K562 (cell line): ENCODE results near the gene ZNF566. TPM values are rescaled to one million over a fixed set of nuclear protein-coding genes. Genes with fewer than 3 reads are reported as not detected.
A peak's percentile ranks its signal among the peaks of the same experiment; 100 is the strongest.

ENCODE experiments used
- CEBPB ChIP-seq: fragments of 450-650 bp; IDR thresholded peaks from 2 replicates; pipeline ENCODE4 v1.6.1; 2016; ENCODE audit warnings: missing genetic modification characterization, missing compliant biosample characterization
- CREB3L1 ChIP-seq: fragments of 450-650 bp; IDR thresholded peaks from 2 replicates; pipeline ENCODE4 v1.6.1; 2014; ENCODE audit warnings: low read depth, mild to moderate bottlenecking, moderate library complexity, borderline replicate concordance
- ILK ChIP-seq: fragments of 450-650 bp; IDR thresholded peaks from 2 replicates; pipeline ENCODE4 v1.6.1; 2016; ENCODE audit warnings: missing genetic modification characterization, low read depth, mild to moderate bottlenecking, missing compliant biosample characterization, moderate library complexity, borderline replicate concordance
- MCM7 ChIP-seq, 2 experiments: fragments of 450-650 bp; IDR thresholded peaks; 2 replicates each; pipeline ENCODE4 v1.6.1; 2016 to 2018
- MED1 ChIP-seq: sonication (generic); formaldehyde crosslinking; IDR thresholded peaks from 2 replicates; pipeline ENCODE4 v1.8.1; 2023; ENCODE audit warnings: missing genetic modification reagents, borderline replicate concordance
- MTA1 ChIP-seq: fragments of 450-650 bp; IDR thresholded peaks from 2 replicates; pipeline ENCODE4 v1.6.1; 2017; ENCODE audit warnings: borderline replicate concordance
- NUFIP1 ChIP-seq: fragments of 450-650 bp; IDR thresholded peaks from 2 replicates; pipeline ENCODE4 v1.6.1; 2018; ENCODE audit not compliant: partially characterized antibody
- PCBP2 ChIP-seq: fragments of 200-400 bp; formaldehyde crosslinking; IDR thresholded peaks from 2 replicates; pipeline ENCODE4 v1.6.1; 2018; ENCODE audit warnings: low read length, low read depth, mild to moderate bottlenecking, moderate library complexity; ENCODE audit not compliant: poor library complexity, severe bottlenecking
- SMAD3 ChIP-seq: fragments of 450-650 bp; formaldehyde crosslinking; conservative IDR thresholded peaks from 2 replicates; pipeline ENCODE4 v1.4.0; 2020; ENCODE audit warnings: mild to moderate bottlenecking
- ZNF121 ChIP-seq: sonication (generic); formaldehyde crosslinking; conservative IDR thresholded peaks from 2 replicates; pipeline ENCODE4 v1.8.0; 2022; ENCODE audit warnings: missing genetic modification reagents
- ZNF175 ChIP-seq: fragments of 200-800 bp; sonication (Bioruptor generic); IDR thresholded peaks from 2 replicates; pipeline ENCODE4 v1.6.1; 2016; ENCODE audit warnings: low read depth, mild to moderate bottlenecking, missing genetic modification characterization, missing compliant biosample characterization
- ZNF395 ChIP-seq: fragments of 200-800 bp; sonication (Bioruptor generic); IDR thresholded peaks from 2 replicates; pipeline ENCODE4 v1.6.1; 2017; ENCODE audit warnings: missing genetic modification characterization, missing compliant biosample characterization
- ZNF740 ChIP-seq, 3 experiments: fragments of 200-800 bp in 1 of 3; sonication (Bioruptor generic) in 1 of 3; sonication (generic) in 1 of 3; formaldehyde crosslinking in 1 of 3; IDR thresholded peaks; 2 replicates each; pipeline versions ENCODE4 v1.6.1 to v1.8.0; 2016 to 2022; ENCODE audit warnings: mild to moderate bottlenecking in 2 of 3, missing compliant biosample characterization in 2 of 3, missing genetic modification characterization in 2 of 3, missing genetic modification reagents in 1 of 3
- ZSCAN29 ChIP-seq: fragments of 450-650 bp; IDR thresholded peaks from 2 replicates; pipeline ENCODE4 v1.6.1; 2017
- polyA plus RNA-seq, 8 experiments: library from polyadenylated mRNA; depleted of rRNA in 4 of 8; stranded (reverse) in 5 of 8; unstranded in 3 of 8; fragments of >200 nt; fragmentation: Nextera tagmentation in 2 of 8; fragmentation: Illumina TruSeq in 1 of 8; extraction: Ambion mirVana in 2 of 8; extraction: Trizol in 1 of 8; gene quantifications; 2 replicates each; pipeline versions ENCODE4 v1.2.1 to v1.2.3, GENCODE V29; 2011 to 2014; ENCODE audit warnings: inconsistent platforms in 1 of 8, missing spikeins in 1 of 8
- total RNA-seq, 7 experiments: library from RNA; depleted of rRNA in 6 of 7; stranded (reverse); fragments of >200 nt in 6 of 7; fragmentation: Illumina TruSeq in 2 of 7; extraction: Trizol in 2 of 7; gene quantifications; 2 replicates each; pipeline versions ENCODE4 v1.2.1 to v1.2.3, GENCODE V29; 2011 to 2021; ENCODE audit warnings: low replicate concordance in 1 of 7
- TF ChIP-seq, protein P1 (sequence below): sonication (generic); formaldehyde crosslinking; IDR thresholded peaks from 2 replicates; pipeline ENCODE4 v1.8.1; 2023; ENCODE audit warnings: mild to moderate bottlenecking, missing genetic modification reagents
- TF ChIP-seq, protein P2 (sequence below): fragments of 250-450 bp; sonication (Bioruptor Pico); IDR thresholded peaks from 2 replicates; pipeline ENCODE4 v1.5.0; 2021; ENCODE audit warnings: mild to moderate bottlenecking, borderline replicate concordance

ZNF566 gene
- total and polyA plus RNA-seq, 9 of the 15 experiments (the other 6 are each of a cell fraction or from before 2014, with no cell fraction given), result 5.5 to 11.4 (median 9.7) TPM

- TF ChIP-seq MED1 (CRISPR knock-in tag) (no peak), MTA1 (no peak; the same call in 1 of the 2 replicates), ZNF175 (CRISPR knock-in tag) (no peak), ZSCAN29 (no peak), ZNF121 (CRISPR knock-in tag) (no peak), ILK (tag) (no peak), CREB3L1 (peak; percentile 95), ZNF395 (no peak; the same call in 1 of the 2 replicates), NUFIP1 (no peak), PCBP2 (no peak), MCM7 (IDR thresholded peaks at IDR 0.05) (no peak), ZNF740 (CRISPR knock-in tag; IDR thresholded peaks at IDR 0.05) (peak; percentile 85), ZNF740 (tag; IDR thresholded peaks at IDR 0.05) (0 out of 4 replicates have a peak, but pooled peaks of 1 of the 2 experiments have one; percentile 41), SMAD3 (CRISPR knock-in tag) (no peak), CEBPB (tag) (peak; percentile 66)
- TF ChIP-seq, protein P1, sequence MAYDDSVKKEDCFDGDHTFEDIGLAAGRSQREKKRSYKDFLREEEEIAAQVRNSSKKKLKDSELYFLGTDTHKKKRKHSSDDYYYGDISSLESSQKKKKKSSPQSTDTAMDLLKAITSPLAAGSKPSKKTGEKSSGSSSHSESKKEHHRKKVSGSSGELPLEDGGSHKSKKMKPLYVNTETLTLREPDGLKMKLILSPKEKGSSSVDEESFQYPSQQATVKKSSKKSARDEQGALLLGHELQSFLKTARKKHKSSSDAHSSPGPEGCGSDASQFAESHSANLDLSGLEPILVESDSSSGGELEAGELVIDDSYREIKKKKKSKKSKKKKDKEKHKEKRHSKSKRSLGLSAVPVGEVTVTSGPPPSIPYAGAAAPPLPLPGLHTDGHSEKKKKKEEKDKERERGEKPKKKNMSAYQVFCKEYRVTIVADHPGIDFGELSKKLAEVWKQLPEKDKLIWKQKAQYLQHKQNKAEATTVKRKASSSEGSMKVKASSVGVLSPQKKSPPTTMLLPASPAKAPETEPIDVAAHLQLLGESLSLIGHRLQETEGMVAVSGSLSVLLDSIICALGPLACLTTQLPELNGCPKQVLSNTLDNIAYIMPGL (CRISPR knock-in tag), result no peak
- TF ChIP-seq, protein P2, sequence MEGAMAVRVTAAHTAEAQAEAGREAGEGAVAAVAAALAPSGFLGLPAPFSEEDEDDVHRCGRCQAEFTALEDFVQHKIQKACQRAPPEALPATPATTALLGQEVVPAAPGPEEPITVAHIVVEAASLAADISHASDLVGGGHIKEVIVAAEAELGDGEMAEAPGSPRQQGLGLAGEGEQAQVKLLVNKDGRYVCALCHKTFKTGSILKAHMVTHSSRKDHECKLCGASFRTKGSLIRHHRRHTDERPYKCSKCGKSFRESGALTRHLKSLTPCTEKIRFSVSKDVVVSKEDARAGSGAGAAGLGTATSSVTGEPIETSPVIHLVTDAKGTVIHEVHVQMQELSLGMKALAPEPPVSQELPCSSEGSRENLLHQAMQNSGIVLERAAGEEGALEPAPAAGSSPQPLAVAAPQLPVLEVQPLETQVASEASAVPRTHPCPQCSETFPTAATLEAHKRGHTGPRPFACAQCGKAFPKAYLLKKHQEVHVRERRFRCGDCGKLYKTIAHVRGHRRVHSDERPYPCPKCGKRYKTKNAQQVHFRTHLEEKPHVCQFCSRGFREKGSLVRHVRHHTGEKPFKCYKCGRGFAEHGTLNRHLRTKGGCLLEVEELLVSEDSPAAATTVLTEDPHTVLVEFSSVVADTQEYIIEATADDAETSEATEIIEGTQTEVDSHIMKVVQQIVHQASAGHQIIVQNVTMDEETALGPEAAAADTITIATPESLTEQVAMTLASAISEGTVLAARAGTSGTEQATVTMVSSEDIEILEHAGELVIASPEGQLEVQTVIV (CRISPR knock-in tag), result no peak
Observed at GRCh38 chr19:36489118-36489919, at the start of gene ZNF566 (continued).
